Stimulated activated CD8-positive, alpha-beta memory T cell treated with anti-CD3 and anti-CD28 coated beads, Interleukin-4, amount 100 ng/mL, for 1 hour (primary cell): ENCODE measurements around the gene MACROD2.

Experiments used
- DNase-seq, 2 donors: peaks; one replicate each; pipeline ENCODE4 v3.0.0-alpha.2; 2020; ENCODE audit warnings: low read depth in 2 of 2, low spot score in 1 of 2

The MACROD2 gene

GRCh38 chr20:14848806-14849205, 853.5 kb downstream of the MACROD2 start:
- DNase-seq = no peak

- no peak for DNase-seq
These were observed 857.8 kb downstream of the MACROD2 start for GRCh38 chr20:14853079-14853478.

- DNase-seq = no peak
These were observed 859.9 kb downstream of the MACROD2 start for GRCh38 chr20:14855171-14855570.

GRCh38 chr20:14859627-14860026, 864.3 kb downstream of the MACROD2 start:
- DNase-seq = no peak

GRCh38 chr20:14860410-14860814, 865.1 kb downstream of the MACROD2 start:
- DNase-seq = no peak

- DNase-seq = no peak
These were observed 865.8 kb downstream of the MACROD2 start for GRCh38 chr20:14861028-14861699.

- no peak for DNase-seq
These were observed 869.9 kb downstream of the MACROD2 start for GRCh38 chr20:14865169-14865568.

GRCh38 chr20:14865731-14866130, 870.4 kb downstream of the MACROD2 start:
- no peak for DNase-seq

- no peak for DNase-seq
These were observed 871.7 kb downstream of the MACROD2 start for GRCh38 chr20:14866841-14867514.

- DNase-seq = no peak
These were observed 882.1 kb downstream of the MACROD2 start for GRCh38 chr20:14877301-14878028.

- no peak for DNase-seq
These were observed 883.3 kb downstream of the MACROD2 start for GRCh38 chr20:14878676-14879019.

- DNase-seq = no peak
These were observed 883.8 kb downstream of the MACROD2 start for GRCh38 chr20:14879020-14879697.

- DNase-seq = no peak
These were observed 884.5 kb downstream of the MACROD2 start for GRCh38 chr20:14879839-14880238.

GRCh38 chr20:14881518-14881917, 886.2 kb downstream of the MACROD2 start:
- DNase-seq = no peak

GRCh38 chr20:14882157-14882556, 886.8 kb downstream of the MACROD2 start:
- no peak for DNase-seq

- DNase-seq = no peak
These were observed 887.5 kb downstream of the MACROD2 start for GRCh38 chr20:14882846-14883245.

- DNase-seq = no peak
These were observed 888.0 kb downstream of the MACROD2 start for GRCh38 chr20:14883324-14883723.

- DNase-seq = no peak
These were observed 890.3 kb downstream of the MACROD2 start for GRCh38 chr20:14885661-14886060.

GRCh38 chr20:14888134-14888533, 892.8 kb downstream of the MACROD2 start:
- no peak for DNase-seq

- DNase-seq = no peak
These were observed 894.4 kb downstream of the MACROD2 start for GRCh38 chr20:14889496-14890255.

GRCh38 chr20:14890713-14891112, 895.4 kb downstream of the MACROD2 start:
- no peak for DNase-seq
